Measurements from ENCODE around the gene RNF130. TPM values are rescaled to one million over a fixed set of nuclear protein-coding genes. Genes with fewer than 3 reads are reported as not detected.

The RNF130 gene
- total RNA-seq, 1 experiment from 2014 or later = 58.5 TPM

DNA sequence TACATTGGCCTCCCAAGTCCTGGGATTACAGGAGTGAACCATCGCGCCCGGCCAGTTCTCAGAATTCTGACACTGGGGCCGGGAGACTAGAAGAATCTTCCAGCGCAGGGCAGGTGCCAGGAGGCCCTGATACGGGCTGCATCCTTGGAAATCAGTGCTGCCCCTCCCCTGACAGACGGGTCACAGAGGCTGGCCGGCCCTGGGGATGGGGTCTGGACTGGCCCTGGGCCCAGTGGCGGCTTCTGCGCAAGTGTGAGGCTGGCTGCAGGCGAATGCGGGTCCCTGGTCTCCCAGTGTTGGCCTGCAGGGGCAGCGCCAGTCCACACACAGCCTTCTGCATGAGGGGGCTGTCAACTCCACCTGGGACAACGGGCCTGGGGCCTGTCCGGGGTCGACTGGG lies 163.0 kb downstream of the RNF130 start (continued):
- TF ChIP-seq ZNF396 (CRISPR knock-in tag; IDR thresholded peaks at IDR 0.05; ENCODE audit: borderline replicate concordance) = no peak
- TF ChIP-seq, protein P1, sequence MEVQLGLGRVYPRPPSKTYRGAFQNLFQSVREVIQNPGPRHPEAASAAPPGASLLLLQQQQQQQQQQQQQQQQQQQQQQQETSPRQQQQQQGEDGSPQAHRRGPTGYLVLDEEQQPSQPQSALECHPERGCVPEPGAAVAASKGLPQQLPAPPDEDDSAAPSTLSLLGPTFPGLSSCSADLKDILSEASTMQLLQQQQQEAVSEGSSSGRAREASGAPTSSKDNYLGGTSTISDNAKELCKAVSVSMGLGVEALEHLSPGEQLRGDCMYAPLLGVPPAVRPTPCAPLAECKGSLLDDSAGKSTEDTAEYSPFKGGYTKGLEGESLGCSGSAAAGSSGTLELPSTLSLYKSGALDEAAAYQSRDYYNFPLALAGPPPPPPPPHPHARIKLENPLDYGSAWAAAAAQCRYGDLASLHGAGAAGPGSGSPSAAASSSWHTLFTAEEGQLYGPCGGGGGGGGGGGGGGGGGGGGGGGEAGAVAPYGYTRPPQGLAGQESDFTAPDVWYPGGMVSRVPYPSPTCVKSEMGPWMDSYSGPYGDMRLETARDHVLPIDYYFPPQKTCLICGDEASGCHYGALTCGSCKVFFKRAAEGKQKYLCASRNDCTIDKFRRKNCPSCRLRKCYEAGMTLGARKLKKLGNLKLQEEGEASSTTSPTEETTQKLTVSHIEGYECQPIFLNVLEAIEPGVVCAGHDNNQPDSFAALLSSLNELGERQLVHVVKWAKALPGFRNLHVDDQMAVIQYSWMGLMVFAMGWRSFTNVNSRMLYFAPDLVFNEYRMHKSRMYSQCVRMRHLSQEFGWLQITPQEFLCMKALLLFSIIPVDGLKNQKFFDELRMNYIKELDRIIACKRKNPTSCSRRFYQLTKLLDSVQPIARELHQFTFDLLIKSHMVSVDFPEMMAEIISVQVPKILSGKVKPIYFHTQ (CRISPR knock-in tag; IDR thresholded peaks at IDR 0.05) = no peak
- TF ChIP-seq SOX15 (CRISPR knock-in tag; IDR thresholded peaks at IDR 0.05) = no peak
- no peak for TF ChIP-seq TP53 (CRISPR knock-in tag; IDR thresholded peaks at IDR 0.05)
- no peak for TF ChIP-seq NFYB (CRISPR knock-in tag; conservative IDR thresholded peaks at IDR 0.05; ENCODE audit: low read depth)
- TF ChIP-seq STAT6 (CRISPR knock-in tag; conservative IDR thresholded peaks at IDR 0.05; ENCODE audit: low read depth) = no peak
- TF ChIP-seq, protein P2, sequence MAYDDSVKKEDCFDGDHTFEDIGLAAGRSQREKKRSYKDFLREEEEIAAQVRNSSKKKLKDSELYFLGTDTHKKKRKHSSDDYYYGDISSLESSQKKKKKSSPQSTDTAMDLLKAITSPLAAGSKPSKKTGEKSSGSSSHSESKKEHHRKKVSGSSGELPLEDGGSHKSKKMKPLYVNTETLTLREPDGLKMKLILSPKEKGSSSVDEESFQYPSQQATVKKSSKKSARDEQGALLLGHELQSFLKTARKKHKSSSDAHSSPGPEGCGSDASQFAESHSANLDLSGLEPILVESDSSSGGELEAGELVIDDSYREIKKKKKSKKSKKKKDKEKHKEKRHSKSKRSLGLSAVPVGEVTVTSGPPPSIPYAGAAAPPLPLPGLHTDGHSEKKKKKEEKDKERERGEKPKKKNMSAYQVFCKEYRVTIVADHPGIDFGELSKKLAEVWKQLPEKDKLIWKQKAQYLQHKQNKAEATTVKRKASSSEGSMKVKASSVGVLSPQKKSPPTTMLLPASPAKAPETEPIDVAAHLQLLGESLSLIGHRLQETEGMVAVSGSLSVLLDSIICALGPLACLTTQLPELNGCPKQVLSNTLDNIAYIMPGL (CRISPR knock-in tag; IDR thresholded peaks at IDR 0.05) = no peak; the same call in 1 of the 2 replicates
- TF ChIP-seq MYBL2 (CRISPR knock-in tag; IDR thresholded peaks at IDR 0.05) = no peak
- TF ChIP-seq, protein P3, sequence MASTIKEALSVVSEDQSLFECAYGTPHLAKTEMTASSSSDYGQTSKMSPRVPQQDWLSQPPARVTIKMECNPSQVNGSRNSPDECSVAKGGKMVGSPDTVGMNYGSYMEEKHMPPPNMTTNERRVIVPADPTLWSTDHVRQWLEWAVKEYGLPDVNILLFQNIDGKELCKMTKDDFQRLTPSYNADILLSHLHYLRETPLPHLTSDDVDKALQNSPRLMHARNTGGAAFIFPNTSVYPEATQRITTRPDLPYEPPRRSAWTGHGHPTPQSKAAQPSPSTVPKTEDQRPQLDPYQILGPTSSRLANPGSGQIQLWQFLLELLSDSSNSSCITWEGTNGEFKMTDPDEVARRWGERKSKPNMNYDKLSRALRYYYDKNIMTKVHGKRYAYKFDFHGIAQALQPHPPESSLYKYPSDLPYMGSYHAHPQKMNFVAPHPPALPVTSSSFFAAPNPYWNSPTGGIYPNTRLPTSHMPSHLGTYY (CRISPR knock-in tag; IDR thresholded peaks at IDR 0.05) = no peak
- TF ChIP-seq, protein P4, sequence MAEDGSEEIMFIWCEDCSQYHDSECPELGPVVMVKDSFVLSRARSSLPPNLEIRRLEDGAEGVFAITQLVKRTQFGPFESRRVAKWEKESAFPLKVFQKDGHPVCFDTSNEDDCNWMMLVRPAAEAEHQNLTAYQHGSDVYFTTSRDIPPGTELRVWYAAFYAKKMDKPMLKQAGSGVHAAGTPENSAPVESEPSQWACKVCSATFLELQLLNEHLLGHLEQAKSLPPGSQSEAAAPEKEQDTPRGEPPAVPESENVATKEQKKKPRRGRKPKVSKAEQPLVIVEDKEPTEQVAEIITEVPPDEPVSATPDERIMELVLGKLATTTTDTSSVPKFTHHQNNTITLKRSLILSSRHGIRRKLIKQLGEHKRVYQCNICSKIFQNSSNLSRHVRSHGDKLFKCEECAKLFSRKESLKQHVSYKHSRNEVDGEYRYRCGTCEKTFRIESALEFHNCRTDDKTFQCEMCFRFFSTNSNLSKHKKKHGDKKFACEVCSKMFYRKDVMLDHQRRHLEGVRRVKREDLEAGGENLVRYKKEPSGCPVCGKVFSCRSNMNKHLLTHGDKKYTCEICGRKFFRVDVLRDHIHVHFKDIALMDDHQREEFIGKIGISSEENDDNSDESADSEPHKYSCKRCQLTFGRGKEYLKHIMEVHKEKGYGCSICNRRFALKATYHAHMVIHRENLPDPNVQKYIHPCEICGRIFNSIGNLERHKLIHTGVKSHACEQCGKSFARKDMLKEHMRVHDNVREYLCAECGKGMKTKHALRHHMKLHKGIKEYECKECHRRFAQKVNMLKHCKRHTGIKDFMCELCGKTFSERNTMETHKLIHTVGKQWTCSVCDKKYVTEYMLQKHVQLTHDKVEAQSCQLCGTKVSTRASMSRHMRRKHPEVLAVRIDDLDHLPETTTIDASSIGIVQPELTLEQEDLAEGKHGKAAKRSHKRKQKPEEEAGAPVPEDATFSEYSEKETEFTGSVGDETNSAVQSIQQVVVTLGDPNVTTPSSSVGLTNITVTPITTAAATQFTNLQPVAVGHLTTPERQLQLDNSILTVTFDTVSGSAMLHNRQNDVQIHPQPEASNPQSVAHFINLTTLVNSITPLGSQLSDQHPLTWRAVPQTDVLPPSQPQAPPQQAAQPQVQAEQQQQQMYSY (CRISPR knock-in tag; IDR thresholded peaks at IDR 0.05) = no peak
- TF ChIP-seq, protein P5, sequence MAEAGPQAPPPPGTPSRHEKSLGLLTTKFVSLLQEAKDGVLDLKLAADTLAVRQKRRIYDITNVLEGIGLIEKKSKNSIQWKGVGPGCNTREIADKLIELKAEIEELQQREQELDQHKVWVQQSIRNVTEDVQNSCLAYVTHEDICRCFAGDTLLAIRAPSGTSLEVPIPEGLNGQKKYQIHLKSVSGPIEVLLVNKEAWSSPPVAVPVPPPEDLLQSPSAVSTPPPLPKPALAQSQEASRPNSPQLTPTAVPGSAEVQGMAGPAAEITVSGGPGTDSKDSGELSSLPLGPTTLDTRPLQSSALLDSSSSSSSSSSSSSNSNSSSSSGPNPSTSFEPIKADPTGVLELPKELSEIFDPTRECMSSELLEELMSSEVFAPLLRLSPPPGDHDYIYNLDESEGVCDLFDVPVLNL (CRISPR knock-in tag; IDR thresholded peaks at IDR 0.05; ENCODE audit: borderline replicate concordance, low read depth) = no peak
- no peak for TF ChIP-seq E2F1 (CRISPR knock-in tag; IDR thresholded peaks at IDR 0.05)
- TF ChIP-seq ZSCAN18 (CRISPR knock-in tag; IDR thresholded peaks at IDR 0.05) = no peak
- no peak for TF ChIP-seq ATF1 (CRISPR knock-in tag; IDR thresholded peaks at IDR 0.05)
